ENCODE measurements around the gene FKBP11.
"Not testable (repeated sequence)": the region's sequence is repeated elsewhere in the genome, so short reads cannot be mapped to it uniquely, and the experiment has no call there.

FKBP11 gene

GRCh38 chr12:48954841-48955501 is 29.7 kb upstream of the FKBP11 start:
- no peak for DNase-seq

GRCh38 chr12:48954061-48954460 is 28.8 kb upstream of the FKBP11 start:
- no peak for DNase-seq

- DNase-seq, result no peak
Observed at GRCh38 chr12:48952691-48953090, 27.4 kb upstream of the FKBP11 start.

DNA sequence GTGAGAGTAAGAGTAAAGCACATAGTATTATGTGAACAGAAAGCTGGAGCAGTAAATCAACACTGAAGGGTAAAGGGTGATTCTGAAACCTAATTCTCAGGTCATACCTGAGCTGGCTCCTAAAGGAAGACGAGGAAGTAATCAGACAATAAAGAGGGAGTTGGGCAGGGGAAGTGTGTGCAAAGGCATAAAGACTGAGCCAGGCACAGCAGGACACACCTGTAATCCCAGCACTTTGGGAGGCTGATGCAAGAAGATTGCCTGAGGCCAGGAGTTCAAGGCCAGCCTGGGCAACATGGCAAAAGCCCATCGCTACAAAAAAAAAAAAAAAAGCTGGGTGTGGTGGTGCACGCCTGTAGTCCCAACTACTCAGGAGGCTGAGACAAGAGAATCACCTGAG is 22.4 kb upstream of the FKBP11 start:
- no peak for DNase-seq

DNA sequence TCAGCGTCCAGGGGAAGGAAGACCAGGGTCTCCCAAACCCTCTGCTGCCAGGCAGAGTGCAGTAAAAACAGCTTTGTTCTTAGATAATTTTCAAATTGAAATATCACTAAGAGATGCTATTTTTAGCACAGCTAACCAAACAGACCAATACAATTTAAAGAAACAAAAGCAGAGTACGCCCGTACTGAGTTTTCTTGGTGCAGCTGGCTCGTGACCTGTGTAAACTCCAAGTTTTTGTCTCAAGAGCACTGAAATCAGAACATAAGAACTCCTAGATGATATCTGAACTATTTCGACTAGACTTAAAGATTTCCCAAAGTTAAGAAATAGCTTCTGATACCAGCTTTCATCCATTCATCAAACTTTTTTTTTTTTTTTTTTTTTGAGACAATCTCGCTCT is 21.7 kb upstream of the FKBP11 start:
- no peak for DNase-seq

GRCh38 chr12:48946205-48946604 is 20.9 kb upstream of the FKBP11 start:
- DNase-seq, result no peak

DNA sequence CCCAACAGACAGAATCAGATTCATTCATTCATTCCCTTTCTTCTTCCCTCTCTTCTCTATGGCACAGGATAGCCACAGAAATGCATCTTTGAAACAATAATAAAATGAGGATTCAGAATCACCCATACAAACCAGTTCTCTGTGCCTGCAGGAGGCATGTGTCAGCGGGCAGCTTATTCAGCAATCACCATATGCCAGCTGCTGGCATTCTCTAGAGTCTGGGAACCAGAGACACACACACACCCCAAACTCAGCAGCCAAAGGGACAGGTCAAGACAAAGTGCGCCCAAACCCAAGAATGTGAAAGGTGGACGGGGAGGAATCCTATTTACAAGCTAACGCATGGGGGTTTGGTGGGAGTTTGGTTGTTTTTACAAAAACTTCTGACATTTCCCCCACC is 17.9 kb upstream of the FKBP11 start:
- DNase-seq, result no peak

DNA sequence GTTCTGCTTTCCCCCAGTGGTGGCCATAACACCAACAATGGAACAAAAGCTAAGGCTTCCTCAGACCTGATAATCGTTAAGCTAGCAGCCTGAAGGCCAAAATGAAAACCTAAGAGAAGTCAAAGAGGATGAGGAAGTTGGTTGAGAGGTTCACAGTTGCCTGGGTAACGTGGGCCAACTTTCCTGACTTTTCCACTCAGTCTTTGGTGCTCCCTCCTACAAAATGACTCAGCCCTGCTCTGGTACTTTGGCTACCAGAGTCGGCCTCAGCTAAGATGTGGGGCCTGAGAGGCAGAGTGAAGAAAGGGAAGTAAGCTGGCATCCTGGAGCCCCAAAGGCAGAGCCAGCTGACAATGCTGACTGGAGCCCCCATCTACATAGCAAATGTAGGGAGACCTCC is 14.9 kb upstream of the FKBP11 start:
- DNase-seq, result no peak

GRCh38 chr12:48938805-48939204 is 13.5 kb upstream of the FKBP11 start:
- no peak for DNase-seq

GRCh38 chr12:48937170-48937569 is 11.9 kb upstream of the FKBP11 start:
- DNase-seq, result no peak

DNA sequence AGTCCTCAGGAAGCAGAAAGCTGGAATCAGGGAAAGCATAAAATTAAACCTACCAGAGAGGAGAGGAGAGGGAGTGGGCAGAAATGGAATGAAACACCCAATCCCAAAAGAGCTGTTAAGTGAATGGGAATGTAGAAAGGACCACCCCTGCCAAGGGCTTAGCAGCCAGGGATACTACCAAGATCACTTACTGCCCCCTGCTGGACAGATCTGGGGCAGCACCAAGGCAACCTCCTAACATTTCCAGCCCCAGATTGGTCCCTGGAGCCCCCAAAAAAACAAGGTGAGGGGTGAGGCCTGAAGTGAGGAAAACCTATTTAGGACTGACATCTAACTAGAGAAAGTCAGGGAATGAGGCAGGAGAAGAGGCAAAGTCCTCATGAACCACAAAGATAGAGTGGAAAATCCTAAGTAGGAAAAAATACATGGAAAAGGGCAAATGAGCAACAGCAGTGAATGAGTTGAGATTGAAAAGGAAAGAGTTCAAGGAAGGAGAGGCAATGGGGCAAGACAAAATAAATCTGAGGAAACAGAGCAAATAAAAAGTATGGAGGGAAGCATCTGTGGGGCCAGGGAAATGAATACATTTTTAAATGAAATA is 11.2 kb upstream of the FKBP11 start:
- peak; percentile 88 to 90 for DNase-seq

- DNase-seq, result no peak
Observed at GRCh38 chr12:48934312-48934706, 9.0 kb upstream of the FKBP11 start.

DNA sequence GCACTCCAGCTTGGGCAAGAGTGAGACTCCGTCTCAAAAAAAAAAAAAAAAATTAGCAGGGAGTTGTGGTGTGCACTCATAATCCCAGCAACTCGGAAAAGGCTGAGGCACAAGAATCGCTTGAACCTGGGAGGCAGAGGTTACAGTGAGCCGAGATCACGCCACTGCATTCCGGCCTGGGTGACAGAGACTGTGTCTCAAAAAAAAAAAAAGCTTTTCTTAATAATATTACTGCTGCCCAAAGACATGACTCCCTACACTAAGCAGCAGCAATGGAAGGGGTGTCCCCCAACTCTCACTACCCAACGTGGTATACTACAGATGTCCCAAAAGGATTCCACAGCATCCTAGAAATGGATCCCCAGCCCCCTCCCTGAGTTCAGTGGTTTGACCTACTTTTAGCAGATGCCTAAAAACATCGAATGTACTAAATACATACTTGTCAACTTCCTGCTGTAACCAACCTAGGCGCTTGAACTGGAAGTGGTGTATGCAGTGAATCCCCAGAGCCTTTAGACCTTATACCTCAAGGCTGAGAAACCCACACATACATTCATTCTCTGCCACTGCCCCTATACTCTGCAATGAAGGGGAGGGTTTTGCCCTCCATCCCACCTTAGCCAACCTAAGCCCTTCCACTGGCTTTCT is 8.5 kb upstream of the FKBP11 start:
- no peak for DNase-seq

DNA sequence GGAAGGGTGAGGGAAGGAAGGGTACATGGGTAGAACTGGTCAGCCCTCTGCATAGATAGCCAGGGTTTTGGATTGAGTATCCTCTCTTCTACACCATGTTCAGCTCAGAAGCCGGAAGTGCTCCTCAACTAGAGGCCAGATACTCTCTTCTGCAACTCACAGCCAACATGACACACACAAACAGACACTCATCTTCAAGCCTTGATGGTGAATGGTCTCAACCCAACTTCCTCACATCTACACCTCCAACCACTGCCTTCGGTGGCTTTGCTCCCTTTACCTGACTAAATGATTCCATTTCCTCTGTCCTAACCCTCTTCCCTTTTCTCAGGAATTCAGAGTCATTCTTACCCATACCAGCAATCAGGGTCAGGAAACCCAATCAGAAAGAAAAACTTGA is 7.6 kb upstream of the FKBP11 start:
- DNase-seq, result no peak

DNA sequence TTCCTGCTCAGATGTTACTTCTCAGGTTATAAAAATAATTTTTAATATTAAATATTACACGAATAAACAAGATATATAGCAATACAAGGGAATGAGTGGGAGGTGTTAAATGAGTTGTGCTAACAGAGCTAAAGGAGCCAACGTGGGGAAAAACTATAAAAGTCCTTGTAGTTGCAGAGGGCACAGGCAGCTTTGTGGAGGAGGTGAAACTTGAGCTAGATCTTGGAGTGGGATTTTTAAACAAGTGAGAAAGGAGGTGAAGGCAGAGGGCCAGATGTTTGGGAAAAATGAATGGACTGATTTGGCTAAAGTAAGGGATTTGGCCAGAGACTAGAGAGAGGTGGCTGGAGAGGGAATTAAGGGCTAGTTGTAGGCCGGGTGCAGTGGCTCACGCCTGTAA is 5.2 kb upstream of the FKBP11 start:
- DNase-seq, result no peak

GRCh38 chr12:48929551-48929950 is 4.3 kb upstream of the FKBP11 start:
- no peak for DNase-seq

DNA sequence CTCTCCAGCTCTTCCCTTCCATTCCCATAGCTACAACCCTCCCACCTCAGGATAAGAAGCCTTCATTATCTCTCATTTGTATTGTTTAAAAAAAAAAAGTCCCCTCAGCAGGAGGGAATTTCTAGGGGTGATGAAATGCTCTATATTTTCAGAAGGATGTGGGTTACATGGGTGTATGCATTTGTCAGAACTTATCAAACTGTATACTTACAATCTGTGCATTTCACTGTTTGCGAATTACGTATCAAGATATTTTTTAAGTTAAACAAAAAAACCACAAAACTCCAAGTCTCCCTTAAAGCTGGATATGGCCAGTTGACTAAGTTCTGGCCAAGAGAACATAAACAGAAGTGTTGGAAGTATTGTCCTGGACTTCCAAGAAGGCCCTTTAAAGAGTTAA is 2.0 kb upstream of the FKBP11 start:
- DNase-seq, result no peak

DNA sequence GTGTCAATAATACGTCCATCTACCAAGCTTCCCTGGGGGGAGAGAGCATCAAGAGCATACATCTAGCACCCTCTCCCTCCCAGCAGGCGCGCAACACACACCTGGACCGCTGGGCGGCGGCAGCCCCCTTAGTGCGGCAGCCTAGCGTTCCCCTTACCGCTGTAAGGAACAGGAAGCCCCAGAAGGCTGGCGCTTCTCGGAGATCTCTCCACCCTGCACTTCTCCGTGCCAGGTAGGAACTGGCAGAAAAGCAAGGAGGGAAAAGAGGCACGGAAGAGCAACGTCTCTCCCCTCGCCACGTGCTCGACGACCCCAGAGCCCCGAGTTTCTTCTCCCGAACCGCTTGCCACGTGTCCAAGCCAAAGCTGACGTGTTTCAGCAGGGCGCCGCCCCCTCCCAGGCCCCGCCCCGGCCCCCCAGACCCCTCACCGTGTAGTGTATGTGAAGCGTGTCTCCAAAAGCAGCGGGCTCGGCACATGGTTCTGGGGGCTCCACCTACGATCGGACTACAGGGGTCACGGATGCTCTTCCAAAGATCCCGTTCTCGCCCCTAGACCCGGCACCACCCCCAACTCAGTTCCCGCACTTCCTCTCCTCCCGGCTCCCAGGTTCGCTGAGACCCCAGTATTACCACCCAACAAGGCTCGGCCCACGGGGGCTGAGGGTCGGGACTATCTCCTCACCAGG is 532 bp downstream of the FKBP11 start:
- peak; percentile 73 to 76 for DNase-seq

GRCh38 chr12:48923117-48923516 is 2.2 kb downstream of the FKBP11 start:
- DNase-seq, result no peak

DNA sequence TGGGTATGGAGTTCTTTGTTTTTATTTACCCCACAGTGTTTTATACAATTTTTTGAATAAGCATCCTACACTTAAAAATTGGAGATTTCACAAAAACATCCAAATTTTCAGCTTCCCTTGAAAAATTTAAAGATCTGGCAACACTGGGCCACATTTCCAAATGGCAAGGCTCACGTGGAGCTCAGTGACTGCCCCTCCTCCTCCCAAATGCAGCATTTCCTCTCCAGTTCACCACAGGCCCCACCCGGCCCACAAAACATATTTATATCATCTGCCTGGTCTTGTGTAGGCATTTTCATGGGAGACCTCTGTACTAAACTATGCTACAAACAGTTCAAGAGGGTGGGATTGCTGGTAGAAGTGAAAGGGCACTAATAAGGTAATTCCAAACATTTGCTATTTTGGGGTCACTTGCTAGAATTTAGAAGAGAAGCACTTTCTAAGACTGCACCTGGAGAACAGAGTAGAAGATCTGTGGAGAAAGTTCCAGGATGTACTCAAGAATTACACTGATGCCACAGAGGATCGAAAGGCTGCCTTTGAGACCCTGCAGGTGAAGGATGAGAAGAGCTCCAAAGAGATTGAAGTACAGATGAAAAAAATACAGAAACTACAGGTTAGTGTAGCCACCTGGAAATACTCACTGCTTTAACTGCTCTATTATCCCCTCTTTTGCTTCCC is 7.3 kb downstream of the FKBP11 start:
- peak; percentile 24 to 44 for DNase-seq

DNA sequence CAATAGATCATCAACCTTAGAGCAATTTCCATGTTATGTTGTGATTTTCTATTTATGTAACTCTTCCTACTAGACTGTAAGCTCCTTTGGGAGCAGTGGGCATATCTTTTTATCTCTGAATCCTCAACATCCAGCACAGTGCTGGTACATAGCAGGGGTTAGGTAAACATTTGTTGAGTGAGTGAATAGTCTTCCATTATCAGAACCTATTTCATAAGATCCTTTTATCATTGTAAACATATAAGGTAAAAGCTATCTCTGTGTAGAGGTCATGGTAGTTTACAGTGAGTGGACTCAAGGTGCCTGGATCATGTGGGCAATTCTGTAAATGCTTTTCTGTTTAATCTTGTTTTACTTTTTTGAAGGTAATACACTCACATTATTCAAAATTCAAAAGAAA is 15.1 kb downstream of the FKBP11 start:
- no peak for DNase-seq

DNA sequence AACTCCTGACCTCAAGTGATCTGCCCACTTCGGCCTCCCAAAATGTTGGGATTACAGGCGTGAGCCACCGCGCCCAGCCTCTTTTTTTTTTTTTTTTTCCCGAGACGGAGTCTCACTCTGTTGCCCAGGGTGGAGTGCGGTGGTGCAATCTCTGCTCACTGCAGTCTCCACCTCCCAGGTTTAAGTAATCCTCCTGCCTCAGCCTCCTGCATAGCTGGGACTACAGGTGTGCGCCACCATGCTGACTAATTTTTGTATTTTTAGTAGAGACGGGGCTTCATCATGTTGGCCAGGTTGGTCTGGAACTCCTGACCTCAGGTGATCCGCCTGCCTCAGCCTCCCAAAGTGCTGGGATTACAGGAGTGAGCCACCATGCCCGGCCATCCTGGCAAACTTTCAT is 15.6 kb downstream of the FKBP11 start:
- DNase-seq, result not testable (repeated sequence)

DNA sequence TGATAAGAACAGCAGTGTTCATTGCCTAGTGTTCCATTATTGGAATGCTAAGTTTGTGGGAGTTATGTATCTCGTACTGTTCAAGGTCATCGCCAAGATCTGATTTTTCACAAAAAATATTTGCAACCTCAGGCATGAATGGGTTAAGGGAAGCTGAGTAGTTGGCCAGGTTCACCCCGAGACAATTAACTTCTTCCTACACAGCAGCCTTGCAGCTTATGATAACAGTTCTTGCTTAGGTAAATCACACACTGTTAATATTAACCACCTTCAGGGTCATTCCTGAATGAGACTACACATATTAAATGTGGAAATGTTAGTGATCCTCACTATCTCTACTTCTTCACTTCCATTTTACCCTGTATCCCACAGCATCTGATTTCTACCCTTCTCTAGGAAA is 18.0 kb downstream of the FKBP11 start:
- DNase-seq, result no peak

Measured in stimulated activated CD4-positive, alpha-beta T cell treated with anti-CD3 and anti-CD28 coated beads, Interleukin-2, amount 100 ng/mL, for 24 hours (primary cell).